Endothelial cell of umbilical vein (primary cell): ENCODE measurements around the gene MRPS35. TPM values are rescaled to one million over a fixed set of nuclear protein-coding genes. Genes with fewer than 3 reads are reported as not detected.
A peak's percentile ranks its signal among the peaks of the same experiment; 100 is the strongest.

Source experiments
- BruUV-seq: library from RNA; stranded (reverse); fragments of 400-500 nt; replicated peaks from 2 replicates; lab custom pipeline; 2021; lab: Mats Ljungman, UMichigan
- CTCF ChIA-PET: fragments of 300-600, 350-600 bp; sonication (Branson Sonifier 250); formaldehyde crosslinking; loops from one replicate; lab custom pipeline; 2021; ENCODE audit warnings: antibody characterized with exemption, inconsistent platforms; lab: Charles Lee
- POLR2A ChIA-PET: fragments of 300-600, 350-600 bp; sonication (Branson Sonifier 250); formaldehyde crosslinking; loops from one replicate; lab custom pipeline; 2021; ENCODE audit warnings: antibody characterized with exemption, inconsistent platforms; lab: Charles Lee
- DNase-seq: peaks from one replicate; pipeline ENCODE4 v3.0.0-alpha.2; 2011; ENCODE audit warnings: low read depth, low spot score
- FAIRE-seq: peaks from 2 replicates; lab custom pipeline; 2011; peaks lifted over from hg19 to GRCh38; lab: Jason Lieb, UNC
- H2AFZ ChIP-seq: 2 replicates; pipeline ENCODE4 v1.6.0; 2012; ENCODE audit warnings: low read depth, low read length, control low read depth, inconsistent platforms
- H3K27ac ChIP-seq: 2 replicates; pipeline ENCODE4 v1.5.1; 2011; ENCODE audit warnings: low read depth, mild to moderate bottlenecking, control low read depth, low read length, moderate library complexity; ENCODE audit not compliant: insufficient read depth
- H3K27me3 ChIP-seq, 2 experiments: 2 replicates each; pipeline versions ENCODE4 v1.6.0 to v1.6.1; 2011; ENCODE audit warnings: low read length in 2 of 2, mixed read lengths in 1 of 2; ENCODE audit not compliant: control insufficient read depth in 2 of 2, insufficient read depth in 2 of 2
- H3K36me3 ChIP-seq, 2 experiments: 2 replicates in 1 of 2; 3 replicates in 1 of 2; pipeline ENCODE4 v1.5.1; 2011; ENCODE audit warnings: low read length in 2 of 2, mild to moderate bottlenecking in 1 of 2, moderate library complexity in 1 of 2; ENCODE audit not compliant: control insufficient read depth in 2 of 2, insufficient read depth in 2 of 2; ENCODE audit errors: extremely low read depth in 1 of 2
- H3K4me1 ChIP-seq: 3 replicates; pipeline ENCODE4 v1.5.1; 2011; ENCODE audit warnings: mild to moderate bottlenecking, low read length; ENCODE audit not compliant: control insufficient read depth, insufficient read depth; ENCODE audit errors: extremely low read depth
- H3K4me2 ChIP-seq: 2 replicates; pipeline ENCODE4 v1.6.1; 2011; ENCODE audit warnings: low read length, control low read depth, mixed read lengths; ENCODE audit not compliant: insufficient read depth
- H3K4me3 ChIP-seq, 3 experiments: fragments of 200-600 bp in 1 of 3; sonication (generic), shearing (Covaris generic) in 1 of 3; replicated peaks in 1 of 3; 2 replicates each; pipeline ENCODE4 v1.5.1; 2011 to 2016; ENCODE audit warnings: control low read depth in 3 of 3, low read length in 3 of 3, mild to moderate bottlenecking in 2 of 3, inconsistent platforms in 1 of 3, low read depth in 1 of 3, moderate library complexity in 1 of 3; ENCODE audit not compliant: insufficient read depth in 1 of 3
- H3K79me2 ChIP-seq: 2 replicates; pipeline ENCODE4 v1.6.0; 2012; ENCODE audit warnings: low read length, inconsistent platforms; ENCODE audit not compliant: control insufficient read depth, insufficient read depth
- H3K9ac ChIP-seq: replicated peaks from 2 replicates; pipeline ENCODE3; 2011; ENCODE audit warnings: low read length, control low read depth; ENCODE audit not compliant: insufficient read depth; ENCODE audit errors: extremely low read depth
- H3K9me1 ChIP-seq: replicated peaks from 3 replicates; pipeline ENCODE4 v1.6.0; 2011; ENCODE audit warnings: mild to moderate bottlenecking, low read length; ENCODE audit not compliant: control insufficient read depth, insufficient read depth; ENCODE audit errors: extremely low read depth
- H3K9me3 ChIP-seq: replicated peaks from 2 replicates; pipeline ENCODE4 v1.5.1; 2012; ENCODE audit warnings: low read length, inconsistent platforms; ENCODE audit not compliant: control insufficient read depth, insufficient read depth
- H4K20me1 ChIP-seq: replicated peaks from 2 replicates; pipeline ENCODE3; 2011; ENCODE audit warnings: mild to moderate bottlenecking, low read length; ENCODE audit not compliant: control insufficient read depth, insufficient read depth; ENCODE audit errors: extremely low read depth
- CTCF ChIP-seq, 2 donors: IDR thresholded peaks; 1 replicate in 1 of 2; 2 replicates in 1 of 2; pipeline ENCODE4 v1.5.1; 2011; ENCODE audit warnings: low read length in 2 of 2, mild to moderate bottlenecking in 2 of 2, moderate library complexity in 2 of 2, control low read depth in 1 of 2, inconsistent platforms in 1 of 2, low read depth in 1 of 2; ENCODE audit not compliant: insufficient read depth in 1 of 2; ENCODE audit errors: extremely low read depth in 1 of 2
- EZH2 ChIP-seq: IDR thresholded peaks from 2 replicates; pipeline ENCODE4 v1.6.1; 2012; ENCODE audit warnings: borderline replicate concordance, low read depth, mild to moderate bottlenecking, moderate library complexity, low read length, inconsistent platforms; ENCODE audit not compliant: severe bottlenecking
- FOS ChIP-seq: IDR thresholded peaks from 2 replicates; pipeline ENCODE4 v1.6.1; 2011; ENCODE audit warnings: mild to moderate bottlenecking, low read length, moderate library complexity, borderline replicate concordance; ENCODE audit not compliant: insufficient read depth
- GATA2 ChIP-seq: IDR thresholded peaks from 2 replicates; pipeline ENCODE4 v1.7.0; 2011; ENCODE audit warnings: low read depth, mild to moderate bottlenecking, moderate library complexity, mixed read lengths, low read length; ENCODE audit not compliant: insufficient read length, insufficient read depth
- JUN ChIP-seq: IDR thresholded peaks from 2 replicates; pipeline ENCODE4 v1.6.1; 2011; ENCODE audit warnings: borderline replicate concordance, low read depth; ENCODE audit not compliant: insufficient read length, insufficient read depth
- MYC ChIP-seq: IDR thresholded peaks from one replicate; pipeline ENCODE4 v1.6.1; 2011; ENCODE audit warnings: mild to moderate bottlenecking, low read depth, low read length
- POLR2A ChIP-seq: IDR thresholded peaks from 2 replicates; pipeline ENCODE4 v1.6.1; 2012; ENCODE audit warnings: low read depth, mild to moderate bottlenecking, control low read depth, low read length
- POLR2AphosphoS5 ChIP-seq: IDR thresholded peaks from 2 replicates; pipeline ENCODE4 v1.6.1; 2012; ENCODE audit warnings: low read depth, mild to moderate bottlenecking, control low read depth, low read length, moderate library complexity; ENCODE audit not compliant: insufficient read depth
- dilution Hi-C: fragments of 300-500 bp; cut with MboI; formaldehyde crosslinking; loops from one replicate; pipeline ENCODE4 v1.15.0; 2019; ENCODE audit warnings: low sequenced_read_pairs; ENCODE audit not compliant: extremely low pct_ligation_motif_present
- intact Hi-C: fragments of 100-400 bp; cut with micrococcal nuclease; formaldehyde crosslinking; loops from one replicate; pipeline ENCODE4 v1.10.0; 2022
- polyA plus RNA-seq, 4 experiments: library from polyadenylated mRNA; depleted of rRNA in 3 of 4; stranded (reverse) in 3 of 4; unstranded in 1 of 4; fragments of >200 nt; gene quantifications; 2 replicates each; pipeline versions ENCODE4 v1.2.1 to v1.2.3, GENCODE V29; 2011 to 2012; ENCODE audit warnings: missing spikeins in 1 of 4
- total RNA-seq: library from RNA; stranded (reverse); gene quantifications from 2 replicates; pipeline ENCODE4 v1.2.3, GENCODE V29; 2021
- TF ChIP-seq, protein P1 (sequence below): IDR thresholded peaks from 2 replicates; pipeline ENCODE4 v1.6.1; 2011; ENCODE audit not compliant: insufficient read depth, insufficient read length

MRPS35 gene
- total and polyA plus RNA-seq, 2 donors (not counting 3 experiments of a cell fraction or from before 2014, with no cell fraction given), result 22.7 to 38.6 TPM

DNA sequence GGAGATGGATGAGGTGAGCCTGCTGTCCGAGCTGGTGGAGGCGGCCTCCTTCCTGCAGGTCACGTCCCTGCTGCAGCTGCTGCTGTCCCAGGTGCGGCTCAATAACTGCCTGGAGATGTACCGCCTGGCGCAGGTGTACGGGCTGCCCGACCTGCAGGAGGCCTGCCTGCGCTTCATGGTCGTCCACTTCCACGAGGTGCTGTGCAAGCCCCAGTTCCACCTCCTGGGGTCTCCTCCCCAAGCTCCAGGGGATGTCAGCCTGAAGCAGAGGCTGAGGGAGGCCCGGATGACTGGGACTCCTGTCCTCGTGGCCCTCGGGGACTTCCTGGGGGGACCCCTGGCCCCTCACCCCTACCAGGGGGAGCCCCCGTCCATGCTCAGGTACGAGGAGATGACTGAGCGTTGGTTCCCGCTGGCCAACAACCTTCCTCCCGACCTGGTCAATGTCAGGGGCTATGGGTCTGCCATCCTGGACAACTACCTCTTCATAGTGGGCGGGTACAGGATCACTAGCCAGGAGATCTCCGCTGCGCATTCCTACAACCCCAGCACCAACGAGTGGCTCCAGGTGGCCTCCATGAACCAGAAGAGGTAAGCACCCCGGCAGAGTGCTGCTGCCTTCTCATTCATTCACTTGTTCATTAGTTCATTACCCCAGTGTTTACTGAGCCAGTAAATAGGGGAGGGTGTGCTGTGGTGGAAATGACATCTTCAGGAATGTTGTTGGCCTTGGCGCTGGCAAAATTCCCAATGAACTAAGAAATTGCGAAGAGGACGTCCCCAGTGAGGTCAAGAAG lies 70.2 kb downstream of the MRPS35 start:
- Histone ChIP-seq H3K4me3 (peak overlapping the region; percentile 18 to 48 (median 43)), H3K9ac (peak overlapping the region; percentile 78), H3K9me3 (no peaks in the 10 kb centered on the region), H3K36me3 (no peaks in the 10 kb centered on the region), H3K9me1 (no peaks in the 10 kb centered on the region), H2AFZ (peak overlapping the region; percentile 9), H3K79me2 (peaks cover 40% of the 10 kb centered on the region), H3K27me3 (no peaks in the 10 kb centered on the region), H3K4me1 (peaks cover 29% of the 10 kb centered on the region), H4K20me1 (no peaks in the 10 kb centered on the region), H3K4me2 (peak overlapping the region; percentile 60), H3K27ac (peak overlapping the region; percentile 64)
- ChIA-PET CTCF (interaction anchor here (0.9 to 2.4 kb wide), 8 partner anchors 13 to 391 kb away, joined by 3 to 20 read pairs (median 6); no protein-coding TSS in a partner anchor), POLR2A (no interaction called here)
- TSS peak; percentile 48 for BruUV-seq
- dilution Hi-C loops, result no loop called here
- FAIRE-seq (peak; percentile 73), DNase-seq (peak; percentile 61)
- intact Hi-C loops, result loop anchor here (1.0 kb wide), 1 partner anchor 41 kb away; no protein-coding TSS in a partner anchor
- TF ChIP-seq EZH2 (no peak), POLR2A (no peak), FOS (no peak), GATA2 (no peak), CTCF (IDR thresholded peaks at IDR 0.05; ENCODE audit: extremely low read depth in 1 of 2, insufficient read depth in 1 of 2, low read depth in 1 of 2, low read length in 2 of 2) (no peak), JUN (no peak), MYC (no peak), POLR2AphosphoS5 (no peak)
- TF ChIP-seq, protein P1, sequence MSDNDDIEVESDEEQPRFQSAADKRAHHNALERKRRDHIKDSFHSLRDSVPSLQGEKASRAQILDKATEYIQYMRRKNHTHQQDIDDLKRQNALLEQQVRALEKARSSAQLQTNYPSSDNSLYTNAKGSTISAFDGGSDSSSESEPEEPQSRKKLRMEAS, result no peak
